Smooth muscle cell (in vitro differentiated cells): ENCODE results near the gene HIVEP3. TPM values are rescaled to one million over a fixed set of nuclear protein-coding genes. Genes with fewer than 3 reads are reported as not detected.
A peak's percentile ranks its signal among the peaks of the same experiment; 100 is the strongest.

Experiments used
- DNase-seq: peaks from one replicate; lab custom pipeline; 2025; ENCODE audit not compliant: unreplicated experiment; lab: John Stamatoyannopoulos, UW
- H2AFZ ChIP-seq: fragments of 200-600 bp; sonication (generic); 2 replicates; pipeline ENCODE4 v1.6.0; 2016; ENCODE audit warnings: antibody characterized with exemption, low read depth, mild to moderate bottlenecking
- H3F3A ChIP-seq: fragments of 200-600 bp; sonication (generic); 2 replicates; pipeline ENCODE4 v1.6.0; 2017; ENCODE audit warnings: antibody characterized with exemption, low read depth
- H3K27ac ChIP-seq: fragments of 200-600 bp; sonication (generic); 2 replicates; pipeline ENCODE4 v1.5.1; 2016; ENCODE audit warnings: low read depth, mild to moderate bottlenecking
- H3K27me3 ChIP-seq: fragments of 200-600 bp; sonication (generic); 2 replicates; pipeline ENCODE4 v1.6.1; 2016; ENCODE audit warnings: low read depth, mild to moderate bottlenecking
- H3K36me3 ChIP-seq: fragments of 200-600 bp; sonication (generic); 2 replicates; pipeline ENCODE4 v1.5.1; 2016; ENCODE audit warnings: low read depth
- H3K4me1 ChIP-seq: fragments of 200-600 bp; sonication (generic); 2 replicates; pipeline ENCODE4 v1.5.1; 2016; ENCODE audit warnings: low read depth
- H3K4me2 ChIP-seq: fragments of 200-600 bp; sonication (generic); 2 replicates; pipeline ENCODE4 v1.6.0; 2016; ENCODE audit warnings: mild to moderate bottlenecking
- H3K4me3 ChIP-seq: fragments of 200-600 bp; sonication (generic); 2 replicates; pipeline ENCODE4 v1.5.1; 2016; ENCODE audit warnings: mild to moderate bottlenecking
- H3K79me2 ChIP-seq: fragments of 200-600 bp; sonication (generic); 2 replicates; pipeline ENCODE4 v1.6.0; 2016; ENCODE audit warnings: low read depth, mild to moderate bottlenecking
- H3K9ac ChIP-seq: fragments of 200-600 bp; sonication (generic); 2 replicates; pipeline ENCODE4 v1.6.0; 2016; ENCODE audit warnings: low read depth
- H3K9me3 ChIP-seq: fragments of 200-600 bp; sonication (generic); replicated peaks from 2 replicates; pipeline ENCODE4 v1.5.1; 2016; ENCODE audit warnings: low read depth
- H4K20me1 ChIP-seq: fragments of 200-600 bp; sonication (generic); 2 replicates; pipeline ENCODE4 v1.6.0; 2016; ENCODE audit warnings: low read depth
- WGBS: methylation state at CpG from one replicate; pipeline ENCODE4 v1.1.7; 2016; ENCODE audit warnings: low lambda C conversion rate; 5-methylcytosine and 5-hydroxymethylcytosine counted together
- polyA plus RNA-seq: library from polyadenylated mRNA; unstranded; fragments of >200 nt; fragmentation: Nextera tagmentation; extraction: Ambion mirVana; gene quantifications from 2 replicates; pipeline ENCODE4 v1.2.1, GENCODE V29; 2016
- total RNA-seq: library from RNA; depleted of rRNA; stranded (reverse); fragments of >200 nt; gene quantifications from 2 replicates; pipeline ENCODE4 v1.2.3, GENCODE V29; 2014
- TF ChIP-seq, protein P1 (sequence below): fragments of 200-600 bp; sonication (generic); IDR thresholded peaks from 2 replicates; pipeline ENCODE4 v1.5.1; 2017; ENCODE audit warnings: borderline replicate concordance, mild to moderate bottlenecking, antibody characterized with exemption; ENCODE audit not compliant: insufficient read depth, poor library complexity, severe bottlenecking

HIVEP3 gene
- total and polyA plus RNA-seq, 2 experiments from 2014 or later = 2.1 to 6.4 TPM

GRCh38 chr1:41714638-41715389, 203.9 kb downstream of the HIVEP3 start:
- no peaks in the 10 kb centered on the region for H3K9me3 ChIP-seq
- 89% methylated on average over 9 of the region's 9 CpGs for WGBS
- no peaks in the 10 kb centered on the region for H3K79me2 ChIP-seq
- no peak overlapping the region for H3K4me2 ChIP-seq
- no peaks in the 10 kb centered on the region for H4K20me1 ChIP-seq
- TF ChIP-seq, protein P1, sequence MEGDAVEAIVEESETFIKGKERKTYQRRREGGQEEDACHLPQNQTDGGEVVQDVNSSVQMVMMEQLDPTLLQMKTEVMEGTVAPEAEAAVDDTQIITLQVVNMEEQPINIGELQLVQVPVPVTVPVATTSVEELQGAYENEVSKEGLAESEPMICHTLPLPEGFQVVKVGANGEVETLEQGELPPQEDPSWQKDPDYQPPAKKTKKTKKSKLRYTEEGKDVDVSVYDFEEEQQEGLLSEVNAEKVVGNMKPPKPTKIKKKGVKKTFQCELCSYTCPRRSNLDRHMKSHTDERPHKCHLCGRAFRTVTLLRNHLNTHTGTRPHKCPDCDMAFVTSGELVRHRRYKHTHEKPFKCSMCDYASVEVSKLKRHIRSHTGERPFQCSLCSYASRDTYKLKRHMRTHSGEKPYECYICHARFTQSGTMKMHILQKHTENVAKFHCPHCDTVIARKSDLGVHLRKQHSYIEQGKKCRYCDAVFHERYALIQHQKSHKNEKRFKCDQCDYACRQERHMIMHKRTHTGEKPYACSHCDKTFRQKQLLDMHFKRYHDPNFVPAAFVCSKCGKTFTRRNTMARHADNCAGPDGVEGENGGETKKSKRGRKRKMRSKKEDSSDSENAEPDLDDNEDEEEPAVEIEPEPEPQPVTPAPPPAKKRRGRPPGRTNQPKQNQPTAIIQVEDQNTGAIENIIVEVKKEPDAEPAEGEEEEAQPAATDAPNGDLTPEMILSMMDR = no peak
- no peaks in the 10 kb centered on the region for H3K27me3 ChIP-seq
- no peak overlapping the region for H3K9ac ChIP-seq
- H3K4me1 ChIP-seq = peaks cover 6% of the 10 kb centered on the region
- H3K27ac ChIP-seq = no peak overlapping the region
- no peak overlapping the region for H3K4me3 ChIP-seq
- no peak for DNase-seq
- no peaks in the 10 kb centered on the region for H3K36me3 ChIP-seq
- no peak overlapping the region for H2AFZ ChIP-seq
- no peaks in the 10 kb centered on the region for H3F3A ChIP-seq

GRCh38 chr1:41713557-41714327, 205.0 kb downstream of the HIVEP3 start:
- no peak for DNase-seq
- Histone ChIP-seq H3K27ac (peak overlapping the region; percentile 39), H4K20me1 (no peaks in the 10 kb centered on the region), H3K27me3 (no peaks in the 10 kb centered on the region), H3K4me1 (peaks cover 6% of the 10 kb centered on the region), H2AFZ (no peak overlapping the region), H3K9me3 (no peaks in the 10 kb centered on the region), H3K36me3 (no peaks in the 10 kb centered on the region), H3K4me2 (peak overlapping the region; percentile 3), H3F3A (no peaks in the 10 kb centered on the region), H3K4me3 (no peak overlapping the region), H3K79me2 (no peaks in the 10 kb centered on the region), H3K9ac (no peak overlapping the region)
- 28% methylated on average over 6 of the region's 6 CpGs for WGBS
- TF ChIP-seq, protein P1 = no peak

- DNase-seq = no peak
- TF ChIP-seq, protein P1 = no peak
- H3K4me2 ChIP-seq = peak overlapping the region; percentile 3
- WGBS = 69% methylated on average over 5 of the region's 5 CpGs
- H3K9me3 ChIP-seq = no peaks in the 10 kb centered on the region
- H2AFZ ChIP-seq = no peak overlapping the region
- no peaks in the 10 kb centered on the region for H4K20me1 ChIP-seq
- no peak overlapping the region for H3K9ac ChIP-seq
- H3K36me3 ChIP-seq = no peaks in the 10 kb centered on the region
- H3F3A ChIP-seq = no peaks in the 10 kb centered on the region
- no peak overlapping the region for H3K4me3 ChIP-seq
- peaks cover 6% of the 10 kb centered on the region for H3K4me1 ChIP-seq
- no peaks in the 10 kb centered on the region for H3K79me2 ChIP-seq
- H3K27ac ChIP-seq = peak overlapping the region; percentile 39
- no peaks in the 10 kb centered on the region for H3K27me3 ChIP-seq
Measured at GRCh38 chr1:41713141-41713540, 205.6 kb downstream of the HIVEP3 start.
